PC-9 (cell line): ENCODE measurements around the gene CD3D.

Experiments used
- EZH2 ChIP-seq: fragments of 200-600 bp; sonication (generic); IDR thresholded peaks from 2 replicates; pipeline ENCODE4 v1.8.0; 2017; ENCODE audit warnings: antibody characterized with exemption, low read depth
- TF ChIP-seq, protein P1 (sequence below): fragments of 200-600 bp; sonication (generic); conservative IDR thresholded peaks from 2 replicates; pipeline ENCODE4 v1.6.1; 2017; ENCODE audit warnings: mixed run types, antibody characterized with exemption, mild to moderate bottlenecking, moderate library complexity

DNA sequence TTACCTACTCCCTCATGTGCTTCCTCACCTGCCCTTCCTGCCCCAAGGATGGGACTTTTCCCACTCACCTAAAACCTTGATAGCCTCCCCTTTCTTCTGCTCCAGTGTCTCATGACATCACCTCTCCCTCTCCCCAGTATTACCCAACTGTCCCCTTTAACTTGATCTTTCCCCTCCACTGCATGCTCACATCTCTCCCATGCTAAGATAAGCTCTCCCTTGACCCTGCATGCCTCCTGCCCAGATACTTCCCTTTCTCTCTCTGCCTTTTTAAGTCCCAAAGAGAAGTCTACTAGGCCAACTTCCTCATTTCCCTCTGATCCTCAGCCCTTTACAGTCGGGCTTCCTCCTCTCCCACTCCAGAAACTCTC lies 23.2 kb downstream of the CD3D start:
- TF ChIP-seq, protein P1, sequence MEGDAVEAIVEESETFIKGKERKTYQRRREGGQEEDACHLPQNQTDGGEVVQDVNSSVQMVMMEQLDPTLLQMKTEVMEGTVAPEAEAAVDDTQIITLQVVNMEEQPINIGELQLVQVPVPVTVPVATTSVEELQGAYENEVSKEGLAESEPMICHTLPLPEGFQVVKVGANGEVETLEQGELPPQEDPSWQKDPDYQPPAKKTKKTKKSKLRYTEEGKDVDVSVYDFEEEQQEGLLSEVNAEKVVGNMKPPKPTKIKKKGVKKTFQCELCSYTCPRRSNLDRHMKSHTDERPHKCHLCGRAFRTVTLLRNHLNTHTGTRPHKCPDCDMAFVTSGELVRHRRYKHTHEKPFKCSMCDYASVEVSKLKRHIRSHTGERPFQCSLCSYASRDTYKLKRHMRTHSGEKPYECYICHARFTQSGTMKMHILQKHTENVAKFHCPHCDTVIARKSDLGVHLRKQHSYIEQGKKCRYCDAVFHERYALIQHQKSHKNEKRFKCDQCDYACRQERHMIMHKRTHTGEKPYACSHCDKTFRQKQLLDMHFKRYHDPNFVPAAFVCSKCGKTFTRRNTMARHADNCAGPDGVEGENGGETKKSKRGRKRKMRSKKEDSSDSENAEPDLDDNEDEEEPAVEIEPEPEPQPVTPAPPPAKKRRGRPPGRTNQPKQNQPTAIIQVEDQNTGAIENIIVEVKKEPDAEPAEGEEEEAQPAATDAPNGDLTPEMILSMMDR, result no peak
- no peak for TF ChIP-seq EZH2
